Neural cell (in vitro differentiated cells): ENCODE data around the gene DHRS1.

ENCODE experiments used
- EP300 ChIP-seq: fragments of 450-650 bp; conservative IDR thresholded peaks from 2 replicates; pipeline ENCODE4 v1.6.1; 2014; ENCODE audit warnings: antibody characterized with exemption, mild to moderate bottlenecking, moderate library complexity; ENCODE audit not compliant: poor library complexity, severe bottlenecking
- EZH2 ChIP-seq: fragments of 200-600, 300-800 bp; shearing (Covaris generic), sonication (generic); IDR thresholded peaks from 2 replicates; pipeline ENCODE4 v1.6.1; 2014; ENCODE audit warnings: antibody characterized with exemption, low read length, borderline replicate concordance, mild to moderate bottlenecking; ENCODE audit not compliant: insufficient read depth, poor library complexity, severe bottlenecking
- POLR2AphosphoS5 ChIP-seq: IDR thresholded peaks from 2 replicates; pipeline ENCODE4 v1.6.1; 2012
- RAD21 ChIP-seq: fragments of 450-650 bp; conservative IDR thresholded peaks from 2 replicates; pipeline ENCODE4 v1.6.1; 2014; ENCODE audit warnings: antibody characterized with exemption, mild to moderate bottlenecking, moderate library complexity
- SMC3 ChIP-seq: fragments of 450-650 bp; conservative IDR thresholded peaks from 2 replicates; pipeline ENCODE4 v1.6.1; 2014; ENCODE audit warnings: antibody characterized with exemption, mild to moderate bottlenecking, moderate library complexity; ENCODE audit not compliant: poor library complexity
- TF ChIP-seq, protein P1 (sequence below): fragments of 450-650 bp; IDR thresholded peaks from 2 replicates; pipeline ENCODE4 v1.5.1; 2014; ENCODE audit warnings: antibody characterized with exemption, mild to moderate bottlenecking, moderate library complexity; ENCODE audit not compliant: poor library complexity, severe bottlenecking
- TF ChIP-seq, protein P2 (sequence below): IDR thresholded peaks from 2 replicates; pipeline ENCODE4 v1.6.1; 2012; ENCODE audit warnings: borderline replicate concordance

DNA sequence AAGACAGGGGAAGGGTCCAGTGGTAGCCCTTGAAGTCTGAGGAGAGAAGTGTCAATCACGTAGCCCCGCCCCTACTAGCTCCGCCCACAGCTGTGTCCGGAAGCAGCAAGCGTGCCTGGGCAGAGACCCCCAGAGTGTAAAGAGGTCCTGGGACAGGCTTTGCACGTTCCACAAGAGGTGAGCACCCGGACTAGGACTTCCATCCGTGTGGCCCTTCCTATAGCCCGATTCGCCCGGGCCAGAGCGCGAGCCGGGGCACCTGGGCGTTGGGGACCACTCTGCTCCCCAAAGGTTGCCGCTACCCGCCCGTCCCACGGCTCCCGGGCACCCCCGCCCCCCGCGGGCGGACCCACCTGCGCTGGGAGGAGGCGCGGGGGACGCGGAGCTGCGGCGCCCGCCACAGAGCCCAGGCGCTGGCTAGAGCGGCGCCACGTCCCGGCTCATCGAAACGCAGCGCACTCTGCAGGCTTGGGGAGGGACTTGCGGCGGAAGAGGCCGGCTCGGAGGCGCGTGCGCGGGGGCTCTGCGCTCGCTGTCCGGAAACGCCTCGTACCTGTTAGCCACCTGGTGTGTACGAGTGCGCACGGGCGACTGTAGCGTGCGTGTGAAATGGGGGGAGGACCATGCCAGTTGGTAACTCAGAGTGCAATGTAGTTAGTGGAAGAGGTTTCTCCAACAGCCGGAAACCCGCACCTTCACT is 28.3 kb downstream of the DHRS1 start, which contains the start of gene RABGGTA:
- peak; percentile 46 for TF ChIP-seq POLR2AphosphoS5
- TF ChIP-seq, protein P1, sequence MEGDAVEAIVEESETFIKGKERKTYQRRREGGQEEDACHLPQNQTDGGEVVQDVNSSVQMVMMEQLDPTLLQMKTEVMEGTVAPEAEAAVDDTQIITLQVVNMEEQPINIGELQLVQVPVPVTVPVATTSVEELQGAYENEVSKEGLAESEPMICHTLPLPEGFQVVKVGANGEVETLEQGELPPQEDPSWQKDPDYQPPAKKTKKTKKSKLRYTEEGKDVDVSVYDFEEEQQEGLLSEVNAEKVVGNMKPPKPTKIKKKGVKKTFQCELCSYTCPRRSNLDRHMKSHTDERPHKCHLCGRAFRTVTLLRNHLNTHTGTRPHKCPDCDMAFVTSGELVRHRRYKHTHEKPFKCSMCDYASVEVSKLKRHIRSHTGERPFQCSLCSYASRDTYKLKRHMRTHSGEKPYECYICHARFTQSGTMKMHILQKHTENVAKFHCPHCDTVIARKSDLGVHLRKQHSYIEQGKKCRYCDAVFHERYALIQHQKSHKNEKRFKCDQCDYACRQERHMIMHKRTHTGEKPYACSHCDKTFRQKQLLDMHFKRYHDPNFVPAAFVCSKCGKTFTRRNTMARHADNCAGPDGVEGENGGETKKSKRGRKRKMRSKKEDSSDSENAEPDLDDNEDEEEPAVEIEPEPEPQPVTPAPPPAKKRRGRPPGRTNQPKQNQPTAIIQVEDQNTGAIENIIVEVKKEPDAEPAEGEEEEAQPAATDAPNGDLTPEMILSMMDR: peak; percentile 98
- TF ChIP-seq EZH2: no peak
- peak; percentile 54 for TF ChIP-seq EP300
- TF ChIP-seq, protein P2, sequence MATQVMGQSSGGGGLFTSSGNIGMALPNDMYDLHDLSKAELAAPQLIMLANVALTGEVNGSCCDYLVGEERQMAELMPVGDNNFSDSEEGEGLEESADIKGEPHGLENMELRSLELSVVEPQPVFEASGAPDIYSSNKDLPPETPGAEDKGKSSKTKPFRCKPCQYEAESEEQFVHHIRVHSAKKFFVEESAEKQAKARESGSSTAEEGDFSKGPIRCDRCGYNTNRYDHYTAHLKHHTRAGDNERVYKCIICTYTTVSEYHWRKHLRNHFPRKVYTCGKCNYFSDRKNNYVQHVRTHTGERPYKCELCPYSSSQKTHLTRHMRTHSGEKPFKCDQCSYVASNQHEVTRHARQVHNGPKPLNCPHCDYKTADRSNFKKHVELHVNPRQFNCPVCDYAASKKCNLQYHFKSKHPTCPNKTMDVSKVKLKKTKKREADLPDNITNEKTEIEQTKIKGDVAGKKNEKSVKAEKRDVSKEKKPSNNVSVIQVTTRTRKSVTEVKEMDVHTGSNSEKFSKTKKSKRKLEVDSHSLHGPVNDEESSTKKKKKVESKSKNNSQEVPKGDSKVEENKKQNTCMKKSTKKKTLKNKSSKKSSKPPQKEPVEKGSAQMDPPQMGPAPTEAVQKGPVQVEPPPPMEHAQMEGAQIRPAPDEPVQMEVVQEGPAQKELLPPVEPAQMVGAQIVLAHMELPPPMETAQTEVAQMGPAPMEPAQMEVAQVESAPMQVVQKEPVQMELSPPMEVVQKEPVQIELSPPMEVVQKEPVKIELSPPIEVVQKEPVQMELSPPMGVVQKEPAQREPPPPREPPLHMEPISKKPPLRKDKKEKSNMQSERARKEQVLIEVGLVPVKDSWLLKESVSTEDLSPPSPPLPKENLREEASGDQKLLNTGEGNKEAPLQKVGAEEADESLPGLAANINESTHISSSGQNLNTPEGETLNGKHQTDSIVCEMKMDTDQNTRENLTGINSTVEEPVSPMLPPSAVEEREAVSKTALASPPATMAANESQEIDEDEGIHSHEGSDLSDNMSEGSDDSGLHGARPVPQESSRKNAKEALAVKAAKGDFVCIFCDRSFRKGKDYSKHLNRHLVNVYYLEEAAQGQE: no peak
- peak; percentile 43 for TF ChIP-seq RAD21
- no peak for TF ChIP-seq SMC3
